ENCODE measurements around the gene CKS1B.
A peak's percentile ranks its signal among the peaks of the same experiment; 100 is the strongest.

Gene CKS1B

DNA sequence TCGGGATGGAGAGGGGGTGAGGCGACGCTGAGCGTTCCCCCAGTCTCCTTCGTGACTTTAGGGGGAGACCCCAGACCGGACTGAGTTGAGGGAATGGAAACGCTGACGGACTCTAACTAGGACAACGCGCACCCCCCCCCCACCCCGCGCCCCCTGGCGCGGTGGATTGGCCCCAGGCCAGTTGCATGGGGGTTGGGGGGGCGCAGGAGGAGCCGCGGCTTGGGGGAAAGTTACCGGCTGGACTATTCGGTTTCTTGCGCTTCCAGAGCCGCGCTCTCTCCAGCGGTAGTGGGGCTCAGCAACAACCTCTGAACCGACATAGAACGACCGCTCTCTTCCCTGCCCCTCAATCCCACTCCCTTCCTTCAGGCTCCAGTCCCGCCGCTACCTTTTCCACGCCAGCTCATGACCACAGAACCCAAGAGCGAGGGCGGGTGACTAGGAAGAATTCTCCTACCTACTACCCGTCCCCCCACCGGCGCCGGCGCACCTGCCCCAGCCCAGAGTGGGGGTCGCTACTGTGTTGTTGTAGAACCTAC is 28.8 kb downstream of the CKS1B start:
- peak; percentile 49 for DNase-seq

DNA sequence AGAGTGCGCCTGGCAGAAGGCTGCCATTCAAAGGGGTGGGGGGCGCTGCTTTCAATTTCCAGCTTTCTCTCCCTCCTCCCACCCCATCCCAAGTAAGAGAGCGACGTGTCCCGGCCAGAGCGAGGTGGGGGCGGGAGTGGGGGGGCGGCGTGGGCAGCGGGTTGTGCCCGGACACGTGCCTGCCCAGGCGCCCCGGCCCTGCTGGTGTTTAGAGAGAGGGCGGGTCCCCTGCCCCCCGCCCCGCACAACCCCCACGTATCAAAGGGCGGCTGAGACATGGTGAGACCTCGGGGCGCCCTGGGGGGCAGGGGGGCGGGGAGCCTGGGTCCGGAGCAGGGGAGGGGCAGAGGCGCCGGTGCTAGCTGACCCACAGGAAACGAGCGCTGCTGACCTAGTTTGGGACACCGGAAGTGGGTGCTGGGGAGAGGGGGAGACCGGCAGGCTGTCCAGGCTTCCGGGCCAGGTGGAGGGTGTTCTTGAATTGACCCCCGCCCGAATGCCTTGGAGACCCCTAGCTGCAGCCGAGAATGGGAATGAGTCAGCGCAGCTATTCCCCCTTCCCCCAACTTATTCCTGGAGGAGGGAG is 29.4 kb downstream of the CKS1B start:
- peak; percentile 41 for DNase-seq

DNA sequence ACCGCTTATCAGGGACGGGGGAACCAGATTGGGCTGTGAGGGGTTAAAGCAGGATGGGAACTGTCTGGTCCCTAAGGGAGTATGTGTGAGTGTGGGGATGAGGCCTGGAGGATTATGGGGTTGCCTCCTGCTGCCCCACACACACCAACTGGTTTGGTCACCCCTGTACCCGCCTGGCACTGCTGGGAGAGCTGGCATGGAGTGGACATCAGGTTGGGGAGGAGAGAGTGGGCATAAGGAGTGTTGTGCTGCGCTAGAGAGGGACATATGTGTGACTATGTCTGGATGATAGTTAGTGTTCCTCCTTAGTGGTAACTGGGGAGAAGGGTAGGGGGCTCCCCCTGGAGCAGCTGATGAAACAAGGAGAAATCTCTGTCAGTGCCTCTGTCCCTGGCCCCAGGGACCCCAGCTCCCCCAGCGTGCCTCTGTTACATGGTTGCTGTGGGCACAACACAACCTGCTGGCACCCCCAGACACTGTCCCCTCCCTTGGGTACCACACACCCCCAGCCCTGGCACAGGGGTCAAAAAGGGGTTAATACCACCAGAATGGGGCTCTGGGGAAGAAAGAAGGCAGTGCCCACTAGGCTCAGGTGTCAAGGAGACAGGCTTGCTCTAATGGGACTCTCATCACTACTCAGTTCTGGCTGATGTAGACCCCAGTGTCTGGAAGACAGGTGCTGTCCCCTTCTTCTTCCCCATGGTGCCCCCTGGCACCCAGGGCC is 30.0 kb downstream of the CKS1B start:
- DNase-seq: no peak

DNA sequence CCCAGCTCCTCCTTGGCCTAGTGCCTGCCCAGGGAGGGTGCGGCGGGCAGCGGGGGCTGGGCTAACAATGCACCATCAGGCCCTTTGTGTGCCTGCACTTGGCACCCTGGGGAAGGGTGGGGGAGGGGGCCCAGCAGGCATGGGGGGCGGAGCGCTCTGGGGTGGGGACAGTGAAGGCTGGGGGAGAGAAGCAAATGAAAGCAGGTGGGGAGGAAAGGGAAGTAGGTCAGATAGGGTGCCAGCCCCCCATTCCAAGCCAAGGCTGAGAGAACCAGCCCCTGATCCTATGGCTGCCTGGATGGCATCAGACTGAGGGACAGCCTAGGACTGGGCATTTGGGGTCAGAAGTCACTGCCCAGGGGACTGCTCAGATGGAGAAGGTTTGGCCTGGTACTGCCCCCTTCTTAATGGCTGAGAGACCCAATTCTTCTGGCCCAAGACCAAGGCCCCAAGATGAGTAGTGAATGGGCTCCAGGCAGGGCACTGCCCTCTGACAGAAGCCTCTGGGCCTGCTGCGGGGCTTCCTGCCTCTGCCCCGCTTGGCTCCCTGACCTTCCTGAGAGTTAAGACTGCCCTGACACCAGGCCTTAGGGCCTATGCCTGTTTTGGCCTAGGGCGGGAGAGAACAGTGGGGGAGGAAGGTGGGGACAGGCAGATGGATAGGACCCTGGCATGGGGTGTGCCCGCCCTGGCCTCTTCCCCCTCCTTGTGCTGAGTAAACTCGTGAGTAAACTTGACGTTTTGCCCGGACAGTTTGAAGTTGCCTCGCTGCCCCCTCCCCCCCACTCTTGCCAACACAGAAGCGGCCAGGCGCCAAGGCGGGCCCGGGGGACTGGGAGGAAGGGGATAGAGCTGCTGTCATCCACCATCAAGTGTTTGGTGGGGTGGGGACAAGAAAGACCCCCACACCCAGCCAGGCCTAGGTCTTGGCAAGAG is 30.9 kb downstream of the CKS1B start:
- no peak for DNase-seq

DNA sequence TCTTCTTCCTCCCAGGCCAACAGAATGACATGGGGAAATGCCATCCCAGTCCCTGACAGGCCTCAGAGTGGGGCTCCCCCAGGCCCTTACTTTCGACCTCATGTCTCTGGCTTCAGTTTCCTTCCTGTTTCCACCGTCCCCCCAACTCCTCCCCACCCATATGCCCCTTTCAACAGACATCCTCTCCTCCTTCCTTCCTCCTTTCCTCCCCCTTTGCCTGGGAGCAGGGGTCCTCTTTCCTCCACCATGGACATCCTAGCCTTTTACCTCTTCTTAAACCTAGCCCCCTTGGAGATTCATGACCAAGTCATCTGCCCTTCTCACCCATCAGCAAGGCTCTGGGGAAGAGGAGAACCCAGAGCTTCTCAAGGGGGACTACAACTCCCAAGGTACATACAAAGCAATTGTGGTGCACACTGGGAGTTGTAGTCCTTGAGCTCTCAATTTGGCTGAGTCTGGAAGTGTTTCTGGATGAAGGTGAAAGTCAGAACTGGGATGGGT is 32.2 kb downstream of the CKS1B start:
- DNase-seq: peak; percentile 85

DNA sequence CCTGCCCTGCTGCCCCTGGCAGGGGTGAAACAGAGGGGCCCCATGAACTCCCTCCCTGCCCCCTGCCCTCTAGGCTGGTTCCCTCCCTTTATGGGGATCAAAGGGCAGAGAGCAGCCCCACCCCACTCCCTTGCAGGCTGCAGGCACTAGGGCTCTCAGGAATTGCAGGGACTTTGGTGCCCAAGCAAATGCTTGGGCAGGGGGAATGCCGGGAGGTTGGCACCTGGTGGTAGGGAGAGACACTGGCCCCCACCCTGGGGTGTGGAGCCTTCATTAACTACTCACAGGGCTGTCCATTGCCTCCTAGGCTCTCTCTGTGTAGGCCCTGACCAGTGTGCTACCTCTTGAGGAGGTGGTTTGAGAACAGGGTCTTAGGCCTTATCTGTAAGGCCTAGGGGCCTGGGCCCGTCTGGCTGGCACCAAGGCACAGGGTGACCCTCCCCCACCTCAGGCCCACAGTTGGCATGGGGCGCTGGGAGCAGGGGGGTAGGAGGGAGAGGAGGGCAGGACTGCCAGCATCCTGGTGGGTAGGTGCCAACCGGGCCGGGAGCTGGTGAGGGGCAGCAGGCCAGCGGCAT is 32.9 kb downstream of the CKS1B start:
- DNase-seq: no peak

DNA sequence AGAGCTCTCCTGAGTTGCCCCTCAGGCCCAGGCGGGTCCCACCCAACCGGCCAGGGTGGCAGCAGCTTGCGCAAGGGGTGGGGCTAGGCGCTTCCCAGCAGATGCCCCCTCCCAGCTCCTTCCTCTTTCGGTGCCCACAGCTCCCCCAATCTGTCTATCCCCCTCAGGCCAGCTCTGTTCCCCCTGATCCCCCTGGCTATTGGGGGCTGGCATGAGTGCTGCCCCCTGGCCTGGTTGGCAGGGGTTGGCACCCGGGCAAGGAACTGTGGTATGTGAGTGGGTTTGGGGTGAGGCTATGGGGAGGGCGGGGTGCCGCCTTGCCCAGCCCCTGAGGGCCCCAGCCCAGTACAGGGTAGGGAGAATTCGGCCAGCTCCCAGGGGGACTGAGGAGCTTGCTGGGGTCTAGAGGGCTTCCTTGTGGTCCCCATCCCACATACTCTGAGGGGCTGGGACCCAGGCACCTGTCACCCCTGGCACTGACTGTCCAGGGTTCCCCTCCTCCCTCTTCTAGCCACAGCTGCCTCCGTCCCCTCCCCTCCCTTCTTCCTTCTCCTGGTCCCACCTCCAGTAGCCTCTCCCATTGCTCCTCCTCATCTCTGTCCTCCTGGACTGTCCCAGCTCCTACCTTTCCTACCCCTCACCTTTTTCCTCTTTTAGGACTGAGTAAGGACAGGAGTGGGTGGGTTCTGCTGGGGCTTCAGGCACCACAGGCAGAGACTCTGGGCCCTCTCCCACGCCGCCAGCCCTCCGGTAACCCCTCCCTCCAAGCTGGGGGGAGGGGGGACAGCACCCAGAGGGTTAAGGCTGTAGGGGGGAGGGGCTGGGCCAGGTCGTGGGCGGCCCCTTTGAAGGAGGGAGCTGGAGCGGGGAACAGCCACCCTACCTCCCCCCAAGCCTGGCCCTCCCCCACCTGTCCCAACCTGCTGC is 33.8 kb downstream of the CKS1B start:
- DNase-seq: peak; percentile 69

DNA sequence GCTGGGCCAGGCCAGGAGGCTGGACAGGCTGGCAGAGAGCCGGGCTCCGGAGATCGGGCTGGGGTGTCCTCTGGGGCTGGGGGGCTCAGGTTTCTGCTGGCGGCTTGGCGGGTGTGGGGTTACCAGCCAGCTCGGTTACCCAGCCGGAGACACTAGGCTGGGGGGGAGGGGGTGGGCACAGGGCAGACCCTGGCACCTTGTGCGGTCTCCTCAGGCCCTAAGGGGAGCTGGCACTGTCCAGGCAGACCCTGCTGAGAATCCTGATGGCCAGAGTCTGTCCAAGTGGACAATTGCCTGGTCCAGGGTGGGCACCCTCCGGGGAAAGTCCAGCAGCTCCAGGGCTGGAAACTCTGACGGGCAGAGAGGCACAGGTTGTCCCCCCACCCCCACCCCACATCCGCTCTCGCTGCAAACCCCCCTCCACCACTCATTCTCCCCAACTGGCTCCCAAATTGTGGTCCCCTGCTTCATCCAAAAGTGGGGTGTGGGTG is 34.8 kb downstream of the CKS1B start:
- DNase-seq: no peak

DNA sequence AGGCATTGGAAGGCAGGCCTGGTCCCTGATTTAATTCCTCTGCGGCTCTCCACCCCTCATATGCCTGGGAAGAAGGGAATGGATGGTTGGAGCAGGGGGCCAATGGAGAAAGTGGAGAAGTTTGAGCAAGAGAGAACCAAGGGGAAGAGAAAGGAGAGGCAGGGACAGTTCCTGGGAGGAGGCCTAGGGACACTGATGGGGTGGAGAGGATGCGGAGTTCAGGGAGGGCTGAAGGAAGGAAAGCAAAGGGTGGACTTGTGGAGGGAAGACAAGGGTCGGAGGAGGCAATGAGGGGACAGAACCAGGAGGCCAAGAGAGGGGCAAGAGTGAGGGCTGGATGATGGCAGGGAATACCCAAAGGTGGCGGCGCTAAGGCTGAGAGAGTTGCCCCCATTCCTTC is 35.3 kb downstream of the CKS1B start:
- no peak for DNase-seq

DNA sequence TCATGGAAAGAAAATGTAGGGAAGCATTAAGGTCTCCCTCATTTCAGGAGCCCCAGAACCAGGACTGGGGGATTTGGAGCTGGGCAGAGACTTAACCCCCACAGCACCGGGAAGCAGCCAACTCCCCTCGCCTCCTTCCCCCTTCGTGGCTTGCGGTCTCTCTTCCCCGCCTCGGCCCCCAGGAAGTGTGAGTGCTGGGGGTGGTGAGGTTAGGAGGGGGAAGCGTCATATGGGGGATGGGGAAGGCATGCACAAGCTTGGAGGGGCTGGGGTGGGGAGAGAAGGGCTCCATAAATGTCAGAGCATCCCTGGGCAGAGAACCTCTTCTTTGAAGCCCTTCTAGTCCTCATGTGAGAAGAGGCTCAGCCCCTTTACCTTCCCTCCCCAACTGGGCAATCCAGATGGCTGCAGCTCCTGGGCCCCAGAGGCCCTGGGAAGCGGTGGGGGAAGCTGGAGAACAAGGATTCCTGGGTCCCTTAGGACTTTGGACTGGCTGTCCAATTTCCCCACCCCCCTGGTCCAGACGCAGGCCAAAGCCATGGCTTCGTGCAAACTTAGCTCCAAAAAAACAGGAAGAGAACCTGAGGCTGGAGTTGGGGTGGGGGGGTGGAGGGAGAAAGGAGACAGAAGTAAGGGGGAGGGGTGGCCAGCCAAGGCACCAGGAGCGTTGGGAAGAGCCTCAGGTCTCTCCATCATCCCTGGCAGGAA is 35.9 kb downstream of the CKS1B start:
- DNase-seq: peak; percentile 44

DNA sequence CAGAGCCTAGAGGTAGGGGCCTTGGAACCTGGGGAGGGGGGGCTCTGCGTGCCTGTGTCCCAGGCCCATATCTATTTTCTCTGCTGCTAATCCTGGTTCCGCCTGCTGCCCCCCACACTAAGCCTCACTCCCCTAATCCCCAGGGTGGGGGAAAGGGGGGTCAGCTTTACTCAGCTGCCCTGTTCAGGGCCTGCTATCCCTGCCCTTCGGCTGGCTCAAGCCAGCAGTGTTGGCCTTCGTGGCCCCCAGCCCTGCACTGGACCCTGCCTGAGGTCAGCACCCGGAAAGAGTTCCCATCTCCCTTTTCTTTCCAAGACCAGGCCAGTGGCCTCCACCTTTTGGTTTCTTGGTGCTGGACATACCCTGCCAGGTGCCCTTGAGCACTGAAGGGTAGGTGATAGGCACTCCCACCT is 36.5 kb downstream of the CKS1B start:
- no peak for DNase-seq

DNA sequence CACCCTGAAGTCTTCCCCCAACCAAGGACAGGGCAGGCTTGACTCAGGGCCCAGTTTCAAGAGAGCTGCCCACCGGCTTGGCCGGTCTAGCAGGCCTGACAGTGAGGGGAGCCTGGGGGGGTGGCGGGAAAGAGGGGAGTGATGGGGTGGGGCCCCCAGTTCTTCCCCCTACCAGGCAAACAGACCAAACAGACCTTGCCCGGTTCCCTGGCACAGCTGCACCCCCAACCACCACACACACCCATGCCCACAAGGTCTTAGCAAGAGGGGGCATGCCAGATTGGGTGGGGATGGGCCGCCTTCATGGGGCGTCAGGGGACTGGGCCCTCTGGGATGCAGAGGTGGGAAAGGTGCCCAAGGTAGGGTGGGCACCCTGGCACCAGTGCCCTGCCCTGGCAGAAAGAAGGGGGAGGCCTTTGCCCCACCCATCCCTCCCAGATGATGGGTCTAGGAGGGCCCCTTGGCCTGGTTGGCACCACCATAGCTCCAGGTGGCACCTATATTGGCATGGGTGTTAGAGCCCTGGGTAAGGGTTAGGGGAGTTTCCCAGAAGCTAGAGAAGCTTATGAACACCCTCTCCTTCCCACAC is 37.0 kb downstream of the CKS1B start:
- no peak for DNase-seq

DNA sequence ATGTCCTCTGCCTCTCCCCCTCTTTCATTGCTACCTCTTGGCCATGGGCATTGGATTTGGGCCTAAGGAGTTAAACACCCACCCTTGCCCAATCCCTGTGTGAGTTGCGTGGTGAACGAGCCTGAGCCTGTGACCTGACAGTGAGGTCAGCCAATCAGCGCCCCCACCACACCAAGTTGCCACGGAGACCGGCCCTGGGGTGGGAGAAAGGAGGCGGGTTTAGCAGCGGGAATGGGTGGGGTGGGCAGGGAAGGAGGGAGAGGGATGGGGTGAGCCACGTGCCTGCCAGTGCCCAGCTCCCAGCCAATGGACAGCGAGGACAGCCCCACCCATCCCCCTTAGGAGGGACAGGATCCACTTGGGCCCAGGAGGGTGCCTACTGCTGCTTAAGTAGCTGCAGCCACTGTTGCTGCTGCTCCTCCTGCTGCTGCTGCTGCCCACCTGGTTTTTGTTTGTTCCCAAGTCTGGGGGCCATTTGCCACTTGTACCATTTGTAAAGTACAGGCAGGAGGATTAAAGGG is 37.6 kb downstream of the CKS1B start:
- peak; percentile 92 for DNase-seq

DNA sequence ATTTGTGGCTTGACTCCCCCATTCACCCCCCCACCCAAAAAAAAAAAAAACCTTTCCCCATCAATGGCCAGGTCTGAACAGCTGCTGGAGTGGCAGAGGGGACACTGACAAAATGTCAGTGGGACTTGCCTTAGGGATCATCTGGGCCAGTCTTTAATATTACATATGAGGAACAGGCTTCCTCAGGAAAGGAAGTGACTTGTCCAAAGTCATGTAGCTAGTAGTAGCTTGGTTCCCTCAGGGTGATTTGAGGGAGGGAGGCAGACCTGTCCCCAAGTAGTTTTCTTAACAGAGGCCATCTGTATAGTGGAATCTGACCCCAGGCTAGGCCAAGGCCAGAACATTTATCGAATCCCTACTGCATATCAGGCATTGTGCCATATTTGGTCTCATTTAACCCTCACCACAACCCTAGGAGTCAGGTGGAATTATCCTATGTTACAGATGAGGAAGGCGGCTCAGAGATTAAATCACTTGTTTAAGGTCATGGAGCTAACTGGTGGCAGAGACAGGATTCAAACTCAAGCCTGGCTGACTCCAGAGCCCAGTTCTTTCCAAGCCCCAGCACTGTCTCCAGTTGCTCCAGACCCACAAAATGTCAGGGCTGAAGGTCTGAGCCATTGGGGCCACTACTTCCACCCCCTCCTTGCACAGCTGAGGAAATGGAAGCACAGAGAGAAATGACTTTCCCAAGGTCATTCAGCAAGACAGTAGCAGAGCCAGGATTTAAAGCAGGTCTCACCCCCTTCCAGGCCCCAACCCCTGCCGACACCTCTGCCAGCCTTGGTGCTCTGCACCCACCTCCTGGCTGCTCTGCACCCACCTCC is 38.5 kb downstream of the CKS1B start:
- peak; percentile 48 for DNase-seq

DNA sequence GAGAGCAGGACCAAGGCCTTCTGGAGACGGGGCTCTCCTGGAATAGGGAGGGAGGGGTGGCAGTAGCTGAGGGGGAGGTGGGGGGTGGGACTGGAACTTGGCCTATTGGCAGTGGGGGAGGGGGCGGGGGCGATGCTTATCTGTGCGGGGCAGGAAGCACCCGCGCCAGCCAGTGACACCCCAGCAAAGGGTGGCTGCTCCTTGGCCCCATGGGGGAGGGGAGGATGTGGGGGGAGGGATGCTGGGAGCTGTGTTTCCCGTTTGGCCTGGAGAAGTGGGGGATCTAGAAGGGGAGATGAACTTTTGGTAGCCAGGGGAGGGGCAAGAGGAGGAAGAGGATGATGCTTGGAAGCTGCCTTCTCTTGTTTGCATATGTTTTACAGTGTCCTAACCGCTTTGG is 39.2 kb downstream of the CKS1B start:
- DNase-seq: peak; percentile 76

DNA sequence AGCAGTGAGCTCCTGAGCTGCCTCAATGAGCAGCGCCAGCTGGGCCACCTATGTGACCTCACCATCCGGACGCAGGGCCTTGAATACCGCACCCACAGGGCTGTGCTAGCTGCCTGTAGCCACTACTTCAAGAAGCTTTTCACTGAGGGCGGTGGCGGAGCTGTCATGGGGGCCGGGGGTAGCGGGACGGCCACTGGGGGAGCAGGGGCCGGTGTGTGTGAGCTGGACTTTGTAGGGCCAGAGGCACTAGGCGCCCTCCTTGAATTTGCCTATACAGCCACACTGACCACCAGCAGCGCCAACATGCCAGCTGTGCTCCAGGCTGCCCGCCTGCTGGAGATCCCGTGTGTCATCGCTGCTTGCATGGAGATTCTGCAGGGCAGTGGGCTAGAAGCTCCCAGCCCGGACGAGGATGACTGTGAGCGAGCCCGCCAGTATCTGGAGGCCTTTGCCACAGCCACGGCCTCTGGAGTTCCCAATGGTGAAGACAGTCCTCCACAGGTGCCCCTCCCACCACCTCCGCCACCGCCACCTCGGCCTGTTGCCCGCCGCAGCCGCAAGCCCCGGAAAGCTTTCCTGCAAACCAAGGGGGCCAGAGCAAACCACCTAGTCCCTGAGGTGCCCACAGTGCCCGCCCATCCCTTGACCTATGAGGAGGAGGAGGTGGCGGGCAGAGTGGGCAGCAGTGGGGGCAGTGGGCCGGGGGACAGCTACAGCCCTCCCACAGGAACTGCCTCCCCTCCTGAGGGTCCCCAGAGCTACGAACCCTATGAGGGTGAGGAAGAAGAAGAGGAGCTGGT is 40.4 kb downstream of the CKS1B start:
- no peak for DNase-seq

DNA sequence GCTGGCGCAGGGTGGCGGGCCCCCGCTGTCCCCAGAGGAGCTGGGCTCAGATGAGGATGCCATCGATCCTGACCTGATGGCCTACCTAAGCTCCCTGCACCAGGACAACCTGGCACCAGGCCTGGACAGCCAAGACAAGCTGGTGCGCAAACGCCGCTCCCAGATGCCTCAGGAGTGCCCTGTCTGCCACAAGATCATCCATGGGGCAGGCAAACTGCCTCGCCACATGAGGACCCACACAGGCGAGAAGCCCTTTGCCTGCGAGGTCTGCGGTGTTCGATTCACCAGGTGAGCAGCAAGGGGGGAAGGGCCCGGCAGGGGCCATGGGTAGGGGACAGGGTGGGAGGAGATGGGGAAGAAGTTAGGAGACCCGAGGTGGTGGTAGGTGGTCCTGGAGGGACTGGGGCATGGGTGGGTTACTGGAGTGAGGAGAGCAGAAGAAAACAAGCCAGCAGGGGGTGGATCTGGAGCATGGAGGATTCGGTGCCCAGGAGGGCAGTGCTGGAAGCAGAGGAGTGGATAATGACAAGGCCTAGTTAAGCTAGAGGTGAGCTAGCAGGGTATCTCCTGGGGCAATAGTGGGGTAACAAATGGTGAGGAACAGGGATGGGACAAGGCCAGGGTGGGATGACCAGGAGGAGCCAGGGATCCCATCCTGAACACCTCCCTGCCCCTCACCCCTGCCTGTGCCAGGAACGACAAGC is 41.2 kb downstream of the CKS1B start:
- DNase-seq: no peak
